Astrocyte (in vitro differentiated cells and primary cell): ENCODE data around the gene ATF6B. TPM values are rescaled to one million over a fixed set of nuclear protein-coding genes. Genes with fewer than 3 reads are reported as not detected.

Experiments
- DNase-seq: peaks from one replicate; pipeline ENCODE4 v3.0.0-alpha.2; 2010; ENCODE audit warnings: low read depth
- FAIRE-seq: peaks from 2 replicates; lab custom pipeline; 2011; peaks lifted over from hg19 to GRCh38; lab: Jason Lieb, UNC
- H2AFZ ChIP-seq: 2 replicates; pipeline ENCODE4 v1.6.0; 2012; ENCODE audit warnings: low read depth, low read length, inconsistent platforms
- H3K27ac ChIP-seq: 2 replicates; pipeline ENCODE4 v1.5.1; 2011; ENCODE audit warnings: low read depth, low read length, inconsistent platforms
- H3K27me3 ChIP-seq: 2 replicates; pipeline ENCODE4 v1.6.0; 2011; ENCODE audit warnings: low read length, inconsistent platforms; ENCODE audit not compliant: insufficient read depth
- H3K36me3 ChIP-seq: 2 replicates; pipeline ENCODE4 v1.5.1; 2011; ENCODE audit warnings: low read length, inconsistent platforms; ENCODE audit not compliant: insufficient read depth
- H3K4me1 ChIP-seq: 2 replicates; pipeline ENCODE4 v1.5.1; 2011; ENCODE audit warnings: low read length, inconsistent platforms; ENCODE audit not compliant: insufficient read depth
- H3K4me2 ChIP-seq: 2 replicates; pipeline ENCODE4 v1.6.0; 2012; ENCODE audit warnings: low read length, inconsistent platforms
- H3K4me3 ChIP-seq: 2 replicates; pipeline ENCODE4 v1.5.1; 2011; ENCODE audit warnings: low read depth, mild to moderate bottlenecking, low read length, inconsistent platforms; ENCODE audit not compliant: insufficient read depth
- H3K79me2 ChIP-seq: 2 replicates; pipeline ENCODE4 v1.6.0; 2012; ENCODE audit warnings: mild to moderate bottlenecking, low read length, inconsistent platforms; ENCODE audit not compliant: insufficient read depth
- H3K9ac ChIP-seq: 2 replicates; pipeline ENCODE4 v1.6.0; 2012; ENCODE audit warnings: mild to moderate bottlenecking, low read length, inconsistent platforms
- H3K9me3 ChIP-seq: 2 replicates; pipeline ENCODE4 v1.5.1; 2012; ENCODE audit warnings: low read depth, mild to moderate bottlenecking, low read length, inconsistent platforms; ENCODE audit not compliant: insufficient read depth
- H4K20me1 ChIP-seq: 2 replicates; pipeline ENCODE4 v1.6.0; 2012; ENCODE audit warnings: low read length, inconsistent platforms; ENCODE audit not compliant: insufficient read depth
- H3K27ac Mint-ChIP-seq: one replicate; pipeline ENCODE4 v1.8.0; 2021; ENCODE audit warnings: mild to moderate bottlenecking, mixed read lengths; ENCODE audit not compliant: unreplicated experiment
- H3K27me3 Mint-ChIP-seq: one replicate; pipeline ENCODE4 v1.8.0; 2021; ENCODE audit warnings: low read depth, mixed read lengths; ENCODE audit not compliant: unreplicated experiment
- H3K36me3 Mint-ChIP-seq: one replicate; pipeline ENCODE4 v1.8.0; 2021; ENCODE audit warnings: low read depth, mixed read lengths; ENCODE audit not compliant: unreplicated experiment
- H3K4me1 Mint-ChIP-seq: one replicate; pipeline ENCODE4 v1.8.0; 2021; ENCODE audit warnings: low read depth, mixed read lengths; ENCODE audit not compliant: unreplicated experiment
- H3K4me3 Mint-ChIP-seq: one replicate; pipeline ENCODE4 v1.8.0; 2021; ENCODE audit warnings: mild to moderate bottlenecking, moderate library complexity, mixed read lengths; ENCODE audit not compliant: unreplicated experiment
- H3K9me3 Mint-ChIP-seq: one replicate; pipeline ENCODE4 v1.8.0; 2021; ENCODE audit warnings: mild to moderate bottlenecking, mixed read lengths; ENCODE audit not compliant: unreplicated experiment
- EZH2 ChIP-seq: IDR thresholded peaks from 2 replicates; pipeline ENCODE4 v1.6.1; 2012; ENCODE audit warnings: mild to moderate bottlenecking, low read length, inconsistent platforms; ENCODE audit not compliant: insufficient read depth
- total RNA-seq: library from RNA; stranded (reverse); gene quantifications from 2 replicates; pipeline ENCODE4 v1.2.1, GENCODE V29; 2021
- TF ChIP-seq, protein P1 (sequence below): IDR thresholded peaks from 2 replicates; pipeline ENCODE4 v1.5.1; 2011; ENCODE audit warnings: low read depth, mild to moderate bottlenecking, inconsistent platforms, low read length, moderate library complexity; ENCODE audit not compliant: insufficient read depth

ATF6B gene
- total RNA-seq, 1 donor from 2014 or later, result 68.7 TPM

DNA sequence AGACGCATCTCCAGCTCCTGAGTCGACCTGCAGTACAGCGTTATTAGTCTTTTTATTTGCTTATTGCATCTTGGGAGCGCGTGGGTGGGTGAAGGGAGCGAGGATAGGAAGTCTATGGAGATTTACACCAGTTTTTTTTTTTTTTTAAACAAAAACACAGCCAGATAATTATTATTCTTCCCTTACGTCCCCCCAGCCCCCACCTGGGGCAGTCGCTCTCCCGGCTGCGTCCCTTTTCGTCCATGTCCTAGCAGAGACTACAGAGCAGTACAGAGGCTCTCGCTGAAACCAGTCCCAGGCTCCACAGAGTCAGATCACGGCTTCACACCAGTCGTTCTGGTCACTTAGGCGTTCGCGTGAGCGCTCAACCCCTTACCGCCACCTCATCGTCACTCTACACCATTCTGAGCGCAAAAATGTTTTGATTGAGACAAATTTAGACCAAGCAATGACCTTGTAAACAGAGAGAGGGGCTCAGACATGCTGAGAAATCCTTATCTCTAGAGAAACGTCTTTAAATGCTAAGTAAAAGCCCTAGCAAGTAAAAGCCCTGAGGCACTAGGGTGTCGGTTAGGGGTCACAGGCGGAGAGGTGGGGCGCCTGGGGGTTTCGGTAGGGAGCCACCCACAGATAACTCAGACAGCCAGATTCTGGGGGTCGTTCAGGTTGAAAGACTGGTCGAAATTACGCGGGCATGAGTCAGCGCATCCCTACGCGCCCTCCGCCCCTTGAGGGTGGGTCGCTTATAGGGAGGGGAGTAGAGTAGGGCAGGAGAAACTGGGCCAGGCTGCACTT, 24.9 kb upstream of the ATF6B start:
- Mint-ChIP-seq H3K27me3 (peaks cover 27% of the 10 kb centered on the region), H3K4me3 (peak overlapping the region; percentile 98), H3K4me1 (peaks cover 19% of the 10 kb centered on the region), H3K9me3 (peaks cover 8% of the 10 kb centered on the region), H3K27ac (peak overlapping the region; percentile 95), H3K36me3 (peaks cover 16% of the 10 kb centered on the region)
- Histone ChIP-seq H3K9ac (peak overlapping the region; percentile 86), H3K36me3 (peaks cover 4% of the 10 kb centered on the region), H3K27ac (peak overlapping the region; percentile 82), H3K27me3 (peaks cover 21% of the 10 kb centered on the region), H3K9me3 (no peaks in the 10 kb centered on the region), H3K79me2 (peaks cover 17% of the 10 kb centered on the region), H3K4me2 (peak overlapping the region; percentile 92), H3K4me1 (peaks cover 24% of the 10 kb centered on the region), H2AFZ (peak overlapping the region; percentile 76), H3K4me3 (peak overlapping the region; percentile 88), H4K20me1 (peaks cover 9% of the 10 kb centered on the region)
- DNase-seq, result peak; percentile 33
- no peak for FAIRE-seq
- TF ChIP-seq EZH2, result no peak
- TF ChIP-seq, protein P1, sequence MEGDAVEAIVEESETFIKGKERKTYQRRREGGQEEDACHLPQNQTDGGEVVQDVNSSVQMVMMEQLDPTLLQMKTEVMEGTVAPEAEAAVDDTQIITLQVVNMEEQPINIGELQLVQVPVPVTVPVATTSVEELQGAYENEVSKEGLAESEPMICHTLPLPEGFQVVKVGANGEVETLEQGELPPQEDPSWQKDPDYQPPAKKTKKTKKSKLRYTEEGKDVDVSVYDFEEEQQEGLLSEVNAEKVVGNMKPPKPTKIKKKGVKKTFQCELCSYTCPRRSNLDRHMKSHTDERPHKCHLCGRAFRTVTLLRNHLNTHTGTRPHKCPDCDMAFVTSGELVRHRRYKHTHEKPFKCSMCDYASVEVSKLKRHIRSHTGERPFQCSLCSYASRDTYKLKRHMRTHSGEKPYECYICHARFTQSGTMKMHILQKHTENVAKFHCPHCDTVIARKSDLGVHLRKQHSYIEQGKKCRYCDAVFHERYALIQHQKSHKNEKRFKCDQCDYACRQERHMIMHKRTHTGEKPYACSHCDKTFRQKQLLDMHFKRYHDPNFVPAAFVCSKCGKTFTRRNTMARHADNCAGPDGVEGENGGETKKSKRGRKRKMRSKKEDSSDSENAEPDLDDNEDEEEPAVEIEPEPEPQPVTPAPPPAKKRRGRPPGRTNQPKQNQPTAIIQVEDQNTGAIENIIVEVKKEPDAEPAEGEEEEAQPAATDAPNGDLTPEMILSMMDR, result no peak

DNA sequence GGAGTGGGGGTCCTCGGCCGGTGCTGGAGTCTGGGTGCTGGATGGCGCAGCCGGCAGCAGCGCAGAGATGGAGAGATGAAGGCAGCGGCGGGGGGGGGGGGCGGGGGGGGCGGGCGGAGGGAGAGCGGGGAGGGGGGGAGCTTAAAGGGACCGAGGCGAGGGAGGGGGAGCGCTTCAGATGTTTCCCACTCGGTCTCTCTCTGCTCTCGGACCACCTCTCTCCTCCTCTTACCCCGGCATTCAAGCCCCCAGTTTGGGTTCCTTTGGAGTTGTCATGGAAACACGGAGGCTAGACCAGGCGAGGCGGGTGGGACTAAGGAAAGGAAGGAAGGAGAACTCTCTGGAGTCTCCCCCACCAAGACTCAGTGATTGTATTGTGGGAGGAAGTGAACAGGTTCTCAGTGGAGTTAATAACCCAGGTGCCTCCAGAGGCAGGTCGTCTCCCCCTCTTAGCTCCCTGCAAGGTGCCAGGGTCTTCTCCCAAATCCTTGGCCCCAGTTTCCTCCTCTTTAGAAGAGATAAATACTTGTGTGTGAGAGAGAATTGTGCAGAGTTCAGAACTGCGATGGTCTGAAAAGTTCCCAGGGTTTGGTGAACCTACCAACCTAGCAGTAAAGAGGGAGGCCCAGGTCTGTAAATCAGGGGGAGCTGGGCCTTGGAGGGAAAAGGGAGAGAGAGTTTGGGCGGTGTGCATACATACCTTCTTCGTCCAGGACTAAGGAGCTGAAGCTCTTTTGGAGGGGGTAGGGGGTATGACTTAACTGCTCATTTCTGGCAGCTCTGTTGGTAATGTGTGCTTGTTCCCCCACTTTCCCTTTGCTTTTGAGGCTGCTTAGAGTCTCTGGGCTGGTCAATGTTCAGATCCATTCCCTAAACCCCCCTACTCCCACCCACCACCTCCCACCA, 24.1 kb upstream of the ATF6B start, which contains the start of gene PRRT1:
TSS of gene PRRT1 (minus strand) at position 77 of the 906 bp plus-strand sequence. CDS start 112 bp downstream, outside the sequence.
- peak within 1 kb of the TSS; percentile 92 for H3K4me2 ChIP-seq
- peak within 1 kb of the TSS; percentile 6 for H2AFZ ChIP-seq
- peaks cover 30% of the 10 kb centered on the region for H3K27me3 Mint-ChIP-seq
- DNase-seq (no peak), FAIRE-seq (no peak)
- H3K9me3 Mint-ChIP-seq, result peaks cover 9% of the 10 kb centered on the region
- no peak for TF ChIP-seq EZH2
- TF ChIP-seq, protein P1, result no peak
- peak within 1 kb of the TSS; percentile 95 for H3K27ac Mint-ChIP-seq
- peaks cover 9% of the 10 kb centered on the region for H4K20me1 ChIP-seq
- peak within 1 kb of the TSS; percentile 98 for H3K4me3 Mint-ChIP-seq
- peak within 1 kb of the TSS; percentile 82 for H3K27ac ChIP-seq
- H3K9me3 ChIP-seq, result no peaks in the 10 kb centered on the region
- H3K27me3 ChIP-seq, result peaks cover 28% of the 10 kb centered on the region
- peaks cover 24% of the 10 kb centered on the region for H3K4me1 ChIP-seq
- H3K4me3 ChIP-seq, result peak within 1 kb of the TSS; percentile 88
- H3K36me3 ChIP-seq, result peaks cover 4% of the 10 kb centered on the region
- H3K4me1 Mint-ChIP-seq, result peaks cover 19% of the 10 kb centered on the region
- H3K9ac ChIP-seq, result peak within 1 kb of the TSS; percentile 86
- H3K36me3 Mint-ChIP-seq, result peaks cover 11% of the 10 kb centered on the region
- peaks cover 17% of the 10 kb centered on the region for H3K79me2 ChIP-seq
